Fibroblast of lung (primary cell): Measurements from ENCODE around the gene ADCY9. TPM values are rescaled to one million over a fixed set of nuclear protein-coding genes. Genes with fewer than 3 reads are reported as not detected.

Source experiments
- DNase-seq, 2 donors: peaks; one replicate each; pipeline versions ENCODE4 v3.0.0 to v3.0.0-alpha.2; 2010; ENCODE audit warnings: low read depth in 2 of 2
- H2AFZ ChIP-seq: 2 replicates; pipeline ENCODE4 v1.5.1; 2012; ENCODE audit warnings: low read length, control low read depth, inconsistent platforms
- H3K27ac ChIP-seq: 2 replicates; pipeline ENCODE4 v1.5.1; 2011; ENCODE audit warnings: low read length, control low read depth; ENCODE audit not compliant: insufficient read depth
- H3K27me3 ChIP-seq: 2 replicates; pipeline ENCODE4 v1.5.1; 2011; ENCODE audit warnings: mild to moderate bottlenecking, low read length; ENCODE audit not compliant: control insufficient read depth, insufficient read depth
- H3K36me3 ChIP-seq: 2 replicates; pipeline ENCODE4 v1.5.1; 2011; ENCODE audit warnings: low read length; ENCODE audit not compliant: control insufficient read depth, insufficient read depth
- H3K4me1 ChIP-seq: 2 replicates; pipeline ENCODE4 v1.5.1; 2011; ENCODE audit warnings: low read length; ENCODE audit not compliant: control insufficient read depth, insufficient read depth; ENCODE audit errors: extremely low read depth
- H3K4me2 ChIP-seq: 2 replicates; pipeline ENCODE4 v1.5.1; 2011; ENCODE audit warnings: low read length, control low read depth; ENCODE audit not compliant: insufficient read depth; ENCODE audit errors: extremely low read depth
- H3K4me3 ChIP-seq, 4 experiments: fragments of 200-600 bp in 1 of 4; sonication (generic) in 1 of 4; replicated peaks in 1 of 4; 2 replicates each; pipeline ENCODE4 v1.5.1; 2011 to 2016; ENCODE audit warnings: low read length in 4 of 4, low read depth in 3 of 4, mild to moderate bottlenecking in 3 of 4, control low read depth in 2 of 4, inconsistent platforms in 1 of 4, mixed read lengths in 1 of 4; ENCODE audit not compliant: insufficient read depth in 1 of 4; ENCODE audit errors: control extremely low read depth in 1 of 4
- H3K79me2 ChIP-seq: 2 replicates; pipeline ENCODE4 v1.5.1; 2012; ENCODE audit warnings: mild to moderate bottlenecking, low read length, inconsistent platforms; ENCODE audit not compliant: control insufficient read depth, insufficient read depth
- H3K9ac ChIP-seq: 2 replicates; pipeline ENCODE4 v1.5.1; 2011; ENCODE audit warnings: mild to moderate bottlenecking, low read length, control low read depth; ENCODE audit not compliant: insufficient read depth
- H3K9me3 ChIP-seq: 2 replicates; pipeline ENCODE4 v1.5.1; 2012; ENCODE audit warnings: low read depth, low read length; ENCODE audit not compliant: control insufficient read depth, insufficient read depth
- H4K20me1 ChIP-seq: 2 replicates; pipeline ENCODE4 v1.5.1; 2011; ENCODE audit warnings: low read length; ENCODE audit not compliant: control insufficient read depth, insufficient read depth; ENCODE audit errors: extremely low read depth
- CTCF ChIP-seq, 2 donors: IDR thresholded peaks in 1 of 2; conservative IDR thresholded peaks in 1 of 2; 1 replicate in 1 of 2; 2 replicates in 1 of 2; pipeline ENCODE4 v1.5.1; 2011 to 2012; ENCODE audit warnings: low read length in 2 of 2, control low read depth in 1 of 2, inconsistent platforms in 1 of 2, low read depth in 1 of 2, mild to moderate bottlenecking in 1 of 2
- EZH2 ChIP-seq: IDR thresholded peaks from 2 replicates; pipeline ENCODE4 v1.5.1; 2012; ENCODE audit warnings: low read length, control low read depth, mild to moderate bottlenecking; ENCODE audit errors: missing control alignments
- polyA plus RNA-seq, 2 donors: library from polyadenylated mRNA; depleted of rRNA in 1 of 2; stranded (reverse) in 1 of 2; unstranded in 1 of 2; fragments of >200 nt; gene quantifications; 2 replicates each; pipeline ENCODE4 v1.2.1, GENCODE V29; 2011 to 2012; ENCODE audit warnings: missing spikeins in 1 of 2
- total RNA-seq: library from RNA; depleted of rRNA; stranded (reverse); fragments of >200 nt; gene quantifications from 2 replicates; pipeline ENCODE4 v1.2.1, GENCODE V29; 2014

The ADCY9 gene
- total and polyA plus RNA-seq, 2 donors (not counting 1 experiment from before 2014, with no cell fraction given): 22.1 to 37.0 TPM

DNA sequence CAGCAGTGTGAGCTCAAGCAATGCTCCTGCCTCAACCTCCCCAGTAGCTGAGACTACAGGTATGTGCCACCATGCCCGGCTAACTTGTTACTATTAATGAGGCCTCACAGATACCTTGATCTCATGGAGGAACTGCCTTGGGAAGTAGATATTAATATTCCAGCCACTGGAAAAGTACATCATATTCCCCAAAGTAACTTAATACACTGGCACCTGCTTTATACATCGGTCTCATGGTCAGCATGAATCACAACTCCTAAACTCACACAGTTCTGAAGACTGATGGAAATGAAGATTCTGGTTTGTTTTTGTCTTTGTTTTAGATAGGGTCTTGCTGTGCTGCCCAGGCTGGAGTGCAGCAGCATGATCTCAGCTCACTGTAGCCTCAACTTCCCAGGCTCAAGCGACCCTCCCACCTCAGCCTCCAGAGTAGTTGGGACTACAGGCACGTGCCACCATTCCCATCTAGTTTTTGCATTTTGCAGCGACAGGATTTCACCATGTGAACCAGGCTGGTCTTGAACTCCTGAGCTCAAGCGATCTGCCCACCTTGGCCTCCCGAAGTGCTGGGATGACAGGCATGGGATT is 28.2 kb downstream of the ADCY9 start:
- H3K4me2 ChIP-seq: no peak overlapping the region
- no peak overlapping the region for H3K27ac ChIP-seq
- no peaks in the 10 kb centered on the region for H4K20me1 ChIP-seq
- DNase-seq: no peak
- H3K36me3 ChIP-seq: no peaks in the 10 kb centered on the region
- no peak overlapping the region for H3K9ac ChIP-seq
- peaks cover 6% of the 10 kb centered on the region for H3K79me2 ChIP-seq
- no peak for TF ChIP-seq CTCF (conservative IDR thresholded peaks at IDR 0.05 in 1 of 2, IDR thresholded peaks at IDR 0.05 in 1 of 2; ENCODE audit: low read depth in 1 of 2, low read length in 2 of 2)
- no peak for TF ChIP-seq EZH2
- H3K4me1 ChIP-seq: peaks cover 3% of the 10 kb centered on the region
- no peak overlapping the region for H3K4me3 ChIP-seq
- H3K9me3 ChIP-seq: no peaks in the 10 kb centered on the region
- H3K27me3 ChIP-seq: no peaks in the 10 kb centered on the region
- H2AFZ ChIP-seq: no peak overlapping the region

- TF ChIP-seq EZH2 (no peak), CTCF (conservative IDR thresholded peaks at IDR 0.05 in 1 of 2, IDR thresholded peaks at IDR 0.05 in 1 of 2; ENCODE audit: low read depth in 1 of 2, low read length in 2 of 2) (no peak)
- peaks cover 8% of the 10 kb centered on the region for H3K79me2 ChIP-seq
Measured at GRCh38 chr16:4087099-4087885, 28.9 kb downstream of the ADCY9 start.

GRCh38 chr16:4086153-4086552 is 30.1 kb downstream of the ADCY9 start:
- TF ChIP-seq EZH2 (no peak), CTCF (conservative IDR thresholded peaks at IDR 0.05 in 1 of 2, IDR thresholded peaks at IDR 0.05 in 1 of 2; ENCODE audit: low read depth in 1 of 2, low read length in 2 of 2) (no peak)
- Histone ChIP-seq H3K79me2 (peaks cover 3% of the 10 kb centered on the region), H4K20me1 (no peaks in the 10 kb centered on the region), H3K4me3 (no peak overlapping the region), H3K9me3 (no peaks in the 10 kb centered on the region), H3K4me1 (peaks cover 5% of the 10 kb centered on the region), H3K4me2 (no peak overlapping the region), H2AFZ (no peak overlapping the region), H3K27ac (no peak overlapping the region), H3K9ac (no peak overlapping the region), H3K27me3 (no peaks in the 10 kb centered on the region), H3K36me3 (no peaks in the 10 kb centered on the region)
- no peak for DNase-seq

More at GRCh38 chr16:4087099-4087885, 28.9 kb downstream of the ADCY9 start:
- Histone ChIP-seq H3K4me3 (no peak overlapping the region), H3K27me3 (no peaks in the 10 kb centered on the region), H3K9ac (no peak overlapping the region), H4K20me1 (no peaks in the 10 kb centered on the region), H3K36me3 (no peaks in the 10 kb centered on the region), H3K9me3 (no peaks in the 10 kb centered on the region), H3K4me2 (no peak overlapping the region), H3K4me1 (peaks cover 3% of the 10 kb centered on the region), H3K27ac (no peak overlapping the region), H2AFZ (no peak overlapping the region)
- DNase-seq: no peak
